Loucy (cell line): ENCODE measurements around the gene BLACAT1.

Experiments
- H2AFZ ChIP-seq: fragments of 200-600 bp; sonication (generic); 2 replicates; pipeline ENCODE4 v1.6.0; 2016; ENCODE audit warnings: antibody characterized with exemption, mild to moderate bottlenecking, low read length, moderate library complexity
- H3F3A ChIP-seq: fragments of 200-600 bp; 2 replicates; pipeline ENCODE4 v1.6.0; 2016; ENCODE audit warnings: antibody characterized with exemption, low read depth, mild to moderate bottlenecking
- H3K27me3 ChIP-seq: fragments of 200-600 bp; sonication (generic); 2 replicates; pipeline ENCODE4 v1.6.1; 2014; ENCODE audit warnings: low read length, mild to moderate bottlenecking; ENCODE audit not compliant: insufficient read depth, poor library complexity, severe bottlenecking
- H3K36me3 ChIP-seq: fragments of 200-600 bp; sonication (generic); 2 replicates; pipeline ENCODE4 v1.6.1; 2016; ENCODE audit warnings: low read length; ENCODE audit not compliant: insufficient read depth
- H3K4me1 ChIP-seq: fragments of 200-600 bp; sonication (generic); 2 replicates; pipeline ENCODE4 v1.5.1; 2014; ENCODE audit warnings: low read length, mild to moderate bottlenecking; ENCODE audit not compliant: insufficient read depth, poor library complexity, severe bottlenecking
- H3K4me2 ChIP-seq: fragments of 200-600 bp; sonication (generic); 2 replicates; pipeline ENCODE4 v1.6.0; 2014; ENCODE audit warnings: antibody characterized with exemption, low read length, low read depth, mild to moderate bottlenecking; ENCODE audit not compliant: poor library complexity, severe bottlenecking
- H3K4me3 ChIP-seq: fragments of 200-600 bp; sonication (generic); 2 replicates; pipeline ENCODE4 v1.5.1; 2014; ENCODE audit warnings: low read length, mild to moderate bottlenecking, mixed read lengths; ENCODE audit not compliant: poor library complexity, severe bottlenecking
- H3K79me2 ChIP-seq: fragments of 200-600 bp; sonication (generic); 2 replicates; pipeline ENCODE4 v1.6.1; 2014; ENCODE audit warnings: low read length; ENCODE audit not compliant: insufficient read depth
- H3K9ac ChIP-seq: fragments of 200-600 bp; sonication (generic); 2 replicates; pipeline ENCODE4 v1.6.0; 2014; ENCODE audit warnings: mild to moderate bottlenecking, low read depth, low read length, moderate library complexity; ENCODE audit not compliant: poor library complexity, severe bottlenecking
- H3K9me2 ChIP-seq: fragments of 200-600 bp; sonication (generic); replicated peaks from 2 replicates; pipeline ENCODE4 v1.6.1; 2016; ENCODE audit warnings: low read depth, low read length, mixed read lengths
- H3K9me3 ChIP-seq: fragments of 200-600 bp; sonication (generic); 2 replicates; pipeline ENCODE4 v1.6.1; 2014; ENCODE audit warnings: mild to moderate bottlenecking, antibody characterized with exemption, low read length, low read depth; ENCODE audit not compliant: insufficient read depth
- H4K20me1 ChIP-seq: fragments of 200-600 bp; sonication (generic); 2 replicates; pipeline ENCODE4 v1.6.0; 2014; ENCODE audit warnings: antibody characterized with exemption, low read length, mild to moderate bottlenecking; ENCODE audit not compliant: insufficient read depth, poor library complexity, severe bottlenecking
- EZH2phosphoT487 ChIP-seq: fragments of 200-600 bp; IDR thresholded peaks from 2 replicates; pipeline ENCODE4 v1.6.1; 2018; ENCODE audit warnings: antibody characterized with exemption, mild to moderate bottlenecking, moderate library complexity, borderline replicate concordance
- TF ChIP-seq, protein P1 (sequence below): fragments of 200-600 bp; sonication (generic); conservative IDR thresholded peaks from 2 replicates; pipeline ENCODE4 v1.5.1; 2014; ENCODE audit warnings: mild to moderate bottlenecking, antibody characterized with exemption, low read length

BLACAT1 gene

GRCh38 chr1:205458777-205459566 lies 3.1 kb upstream of the BLACAT1 start:
- Histone ChIP-seq H3K36me3 (no peaks in the 10 kb centered on the region), H3K9me2 (no peaks in the 10 kb centered on the region), H3F3A (no peaks in the 10 kb centered on the region), H3K27me3 (no peaks in the 10 kb centered on the region), H3K79me2 (no peaks in the 10 kb centered on the region), H3K4me1 (no peaks in the 10 kb centered on the region), H2AFZ (no peak overlapping the region), H3K4me3 (no peak overlapping the region), H3K4me2 (no peak overlapping the region), H3K9ac (no peak overlapping the region), H3K9me3 (no peaks in the 10 kb centered on the region), H4K20me1 (no peaks in the 10 kb centered on the region)
- TF ChIP-seq, protein P1, sequence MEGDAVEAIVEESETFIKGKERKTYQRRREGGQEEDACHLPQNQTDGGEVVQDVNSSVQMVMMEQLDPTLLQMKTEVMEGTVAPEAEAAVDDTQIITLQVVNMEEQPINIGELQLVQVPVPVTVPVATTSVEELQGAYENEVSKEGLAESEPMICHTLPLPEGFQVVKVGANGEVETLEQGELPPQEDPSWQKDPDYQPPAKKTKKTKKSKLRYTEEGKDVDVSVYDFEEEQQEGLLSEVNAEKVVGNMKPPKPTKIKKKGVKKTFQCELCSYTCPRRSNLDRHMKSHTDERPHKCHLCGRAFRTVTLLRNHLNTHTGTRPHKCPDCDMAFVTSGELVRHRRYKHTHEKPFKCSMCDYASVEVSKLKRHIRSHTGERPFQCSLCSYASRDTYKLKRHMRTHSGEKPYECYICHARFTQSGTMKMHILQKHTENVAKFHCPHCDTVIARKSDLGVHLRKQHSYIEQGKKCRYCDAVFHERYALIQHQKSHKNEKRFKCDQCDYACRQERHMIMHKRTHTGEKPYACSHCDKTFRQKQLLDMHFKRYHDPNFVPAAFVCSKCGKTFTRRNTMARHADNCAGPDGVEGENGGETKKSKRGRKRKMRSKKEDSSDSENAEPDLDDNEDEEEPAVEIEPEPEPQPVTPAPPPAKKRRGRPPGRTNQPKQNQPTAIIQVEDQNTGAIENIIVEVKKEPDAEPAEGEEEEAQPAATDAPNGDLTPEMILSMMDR: no peak
- TF ChIP-seq EZH2phosphoT487: no peak

GRCh38 chr1:205456868-205457745 lies 1.3 kb upstream of the BLACAT1 start:
- no peaks in the 10 kb centered on the region for H3K4me1 ChIP-seq
- H2AFZ ChIP-seq: no peak overlapping the region
- H3K9ac ChIP-seq: no peak overlapping the region
- no peaks in the 10 kb centered on the region for H3F3A ChIP-seq
- no peak overlapping the region for H3K4me3 ChIP-seq
- no peaks in the 10 kb centered on the region for H3K27me3 ChIP-seq
- H4K20me1 ChIP-seq: no peaks in the 10 kb centered on the region
- no peak overlapping the region for H3K4me2 ChIP-seq
- no peaks in the 10 kb centered on the region for H3K9me3 ChIP-seq
- no peaks in the 10 kb centered on the region for H3K9me2 ChIP-seq
- TF ChIP-seq EZH2phosphoT487: no peak
- TF ChIP-seq, protein P1: no peak
- H3K36me3 ChIP-seq: no peaks in the 10 kb centered on the region
- no peaks in the 10 kb centered on the region for H3K79me2 ChIP-seq

GRCh38 chr1:205456383-205456867 lies 580 bp upstream of the BLACAT1 start:
- no peak overlapping the region for H3K9ac ChIP-seq

More at GRCh38 chr1:205456383-205456867, 580 bp upstream of the BLACAT1 start:
- no peaks in the 10 kb centered on the region for H4K20me1 ChIP-seq
- no peaks in the 10 kb centered on the region for H3K79me2 ChIP-seq
- no peaks in the 10 kb centered on the region for H3K4me1 ChIP-seq
- no peaks in the 10 kb centered on the region for H3K9me2 ChIP-seq
- no peaks in the 10 kb centered on the region for H3K9me3 ChIP-seq
- no peaks in the 10 kb centered on the region for H3K36me3 ChIP-seq
- H3K27me3 ChIP-seq: no peaks in the 10 kb centered on the region
- H3K4me2 ChIP-seq: no peak overlapping the region
- TF ChIP-seq, protein P1: no peak
- no peak for TF ChIP-seq EZH2phosphoT487
- no peak overlapping the region for H3K4me3 ChIP-seq
- H3F3A ChIP-seq: no peaks in the 10 kb centered on the region
- H2AFZ ChIP-seq: no peak overlapping the region
